ENCODE measurements around the gene C3orf85.

The C3orf85 gene

DNA sequence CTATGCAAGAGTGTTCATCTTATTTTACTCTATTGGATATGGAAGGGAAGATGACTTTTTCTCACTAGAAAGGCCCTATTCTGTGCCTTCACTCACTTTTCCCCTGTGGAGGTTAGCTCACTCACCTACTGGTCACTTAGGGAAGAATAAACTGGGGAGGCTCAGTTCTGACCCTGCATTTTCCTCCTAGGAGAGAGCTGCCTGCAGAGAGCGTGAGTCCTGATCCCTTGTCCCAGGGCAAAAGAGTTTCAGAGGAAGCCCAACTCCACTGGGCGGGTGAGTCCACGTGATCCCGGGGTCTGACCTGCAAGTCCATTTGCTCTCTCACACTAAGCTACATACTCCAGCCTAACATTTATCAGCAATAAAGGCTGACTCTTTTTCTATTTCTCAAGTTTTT is 26.9 kb upstream of the C3orf85 start:
- DNase-seq (ENCODE audit: low read depth), result no peak
- TF ChIP-seq, protein P1, sequence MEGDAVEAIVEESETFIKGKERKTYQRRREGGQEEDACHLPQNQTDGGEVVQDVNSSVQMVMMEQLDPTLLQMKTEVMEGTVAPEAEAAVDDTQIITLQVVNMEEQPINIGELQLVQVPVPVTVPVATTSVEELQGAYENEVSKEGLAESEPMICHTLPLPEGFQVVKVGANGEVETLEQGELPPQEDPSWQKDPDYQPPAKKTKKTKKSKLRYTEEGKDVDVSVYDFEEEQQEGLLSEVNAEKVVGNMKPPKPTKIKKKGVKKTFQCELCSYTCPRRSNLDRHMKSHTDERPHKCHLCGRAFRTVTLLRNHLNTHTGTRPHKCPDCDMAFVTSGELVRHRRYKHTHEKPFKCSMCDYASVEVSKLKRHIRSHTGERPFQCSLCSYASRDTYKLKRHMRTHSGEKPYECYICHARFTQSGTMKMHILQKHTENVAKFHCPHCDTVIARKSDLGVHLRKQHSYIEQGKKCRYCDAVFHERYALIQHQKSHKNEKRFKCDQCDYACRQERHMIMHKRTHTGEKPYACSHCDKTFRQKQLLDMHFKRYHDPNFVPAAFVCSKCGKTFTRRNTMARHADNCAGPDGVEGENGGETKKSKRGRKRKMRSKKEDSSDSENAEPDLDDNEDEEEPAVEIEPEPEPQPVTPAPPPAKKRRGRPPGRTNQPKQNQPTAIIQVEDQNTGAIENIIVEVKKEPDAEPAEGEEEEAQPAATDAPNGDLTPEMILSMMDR (IDR thresholded peaks at IDR 0.05; ENCODE audit: low read depth, low read length, missing control alignments), result no peak
- in situ Hi-C loops (cut with HindIII; ENCODE audit: low sequenced_read_pairs), result no loop called here
- H3K4me3 ChIP-seq (ENCODE audit: low read depth, low read length), result no peak overlapping the region

GRCh38 chr3:109112946-109113760 is 23.4 kb upstream of the C3orf85 start:
- in situ Hi-C loops (cut with HindIII; ENCODE audit: low sequenced_read_pairs), result no loop called here
- TF ChIP-seq, protein P1 (IDR thresholded peaks at IDR 0.05; ENCODE audit: low read depth, low read length, missing control alignments), result no peak
- no peak overlapping the region for H3K4me3 ChIP-seq (ENCODE audit: low read depth, low read length)
- no peak for DNase-seq (ENCODE audit: low read depth)

- TF ChIP-seq, protein P1 (IDR thresholded peaks at IDR 0.05; ENCODE audit: low read depth, low read length, missing control alignments), result no peak
- H3K4me3 ChIP-seq (ENCODE audit: low read depth, low read length), result no peak overlapping the region
- DNase-seq (ENCODE audit: low read depth), result no peak
- in situ Hi-C loops (cut with HindIII; ENCODE audit: low sequenced_read_pairs), result no loop called here
These were observed 21.8 kb upstream of the C3orf85 start for GRCh38 chr3:109114746-109115145.

GRCh38 chr3:109115451-109115850 is 21.1 kb upstream of the C3orf85 start:
- in situ Hi-C loops (cut with HindIII; ENCODE audit: low sequenced_read_pairs), result no loop called here
- H3K4me3 ChIP-seq (ENCODE audit: low read depth, low read length), result no peak overlapping the region
- TF ChIP-seq, protein P1 (IDR thresholded peaks at IDR 0.05; ENCODE audit: low read depth, low read length, missing control alignments), result no peak
- DNase-seq (ENCODE audit: low read depth), result no peak

DNA sequence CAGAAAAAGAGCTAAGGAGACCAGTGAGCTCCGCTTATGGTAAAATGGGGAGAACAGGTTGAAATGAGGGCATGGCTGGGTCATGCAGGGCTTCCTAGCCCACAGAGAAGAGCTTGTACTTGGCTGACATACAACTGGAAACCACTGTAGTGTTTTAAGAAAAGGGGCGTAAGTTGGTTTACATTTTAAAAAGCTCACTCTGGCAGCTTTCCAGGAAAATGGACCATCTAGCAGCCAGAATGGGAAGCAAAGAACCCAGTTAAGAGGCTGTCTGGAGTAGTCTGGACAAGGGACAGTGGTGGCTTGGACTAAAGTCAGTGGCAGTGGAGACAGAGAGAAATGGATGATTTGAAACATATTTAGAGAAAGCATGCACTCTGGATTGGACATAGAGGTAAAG is 20.5 kb upstream of the C3orf85 start:
- peak; percentile 8 for DNase-seq (ENCODE audit: low read depth)

GRCh38 chr3:109117939-109118338 is 18.6 kb upstream of the C3orf85 start, which contains the start of gene MORC1:
MORC1 (minus strand) TSS chr3:109118134; CDS start chr3:109118059, 75 bp downstream.
- DNase-seq (ENCODE audit: low read depth), result no peak
- no peak within 1 kb of the TSS for H3K4me3 ChIP-seq (ENCODE audit: low read depth, low read length)
- in situ Hi-C loops (cut with HindIII; ENCODE audit: low sequenced_read_pairs), result no loop called here
- TF ChIP-seq, protein P1 (IDR thresholded peaks at IDR 0.05; ENCODE audit: low read depth, low read length, missing control alignments), result no peak

More for the DNA sequence above, 20.5 kb upstream of the C3orf85 start:
- no peak overlapping the region for H3K4me3 ChIP-seq (ENCODE audit: low read depth, low read length)
- in situ Hi-C loops (cut with HindIII; ENCODE audit: low sequenced_read_pairs), result no loop called here
- TF ChIP-seq, protein P1 (IDR thresholded peaks at IDR 0.05; ENCODE audit: low read depth, low read length, missing control alignments), result no peak
